K562 (cell line): ENCODE data around the gene MTHFR. TPM values are rescaled to one million over a fixed set of nuclear protein-coding genes. Genes with fewer than 3 reads are reported as not detected.
A peak's percentile ranks its signal among the peaks of the same experiment; 100 is the strongest.

Experiments used
- DNMT1 ChIP-seq: fragments of 450-650 bp; IDR thresholded peaks from 2 replicates; pipeline ENCODE4 v1.6.1; 2016; ENCODE audit warnings: antibody characterized with exemption, mild to moderate bottlenecking
- HDAC6 ChIP-seq: IDR thresholded peaks from 2 replicates; pipeline ENCODE4 v1.6.1; 2012; ENCODE audit warnings: low read depth, mild to moderate bottlenecking, control low read depth, inconsistent platforms, low read length, moderate library complexity
- ILK ChIP-seq: fragments of 450-650 bp; IDR thresholded peaks from 2 replicates; pipeline ENCODE4 v1.6.1; 2016; ENCODE audit warnings: missing genetic modification characterization, low read depth, mild to moderate bottlenecking, missing compliant biosample characterization, moderate library complexity, borderline replicate concordance
- JUN ChIP-seq, 2 experiments: sonication (generic) in 1 of 2; formaldehyde crosslinking in 1 of 2; IDR thresholded peaks; 2 replicates each; pipeline versions ENCODE4 v1.6.1 to v1.8.0; 2012 to 2022; ENCODE audit warnings: borderline replicate concordance in 2 of 2, mild to moderate bottlenecking in 2 of 2, improper control_type of control experiment in 1 of 2, low read depth in 1 of 2, low read length in 1 of 2, missing genetic modification reagents in 1 of 2
- NUFIP1 ChIP-seq: fragments of 450-650 bp; IDR thresholded peaks from 2 replicates; pipeline ENCODE4 v1.6.1; 2018; ENCODE audit not compliant: partially characterized antibody
- OTX1 ChIP-seq: fragments of 450-650 bp; formaldehyde crosslinking; IDR thresholded peaks from 2 replicates; pipeline ENCODE4 v1.4.0; 2022; ENCODE audit warnings: mild to moderate bottlenecking
- PRPF4 ChIP-seq: fragments of 200-400 bp; formaldehyde crosslinking; IDR thresholded peaks from one replicate; pipeline ENCODE4 v1.6.1; 2017; ENCODE audit warnings: low read length, low read depth, mild to moderate bottlenecking; ENCODE audit not compliant: insufficient read depth, poor library complexity, severe bottlenecking
- RBFOX2 ChIP-seq: fragments of 200-400 bp; formaldehyde crosslinking; IDR thresholded peaks from 2 replicates; pipeline ENCODE4 v1.6.1; 2017; ENCODE audit warnings: low read depth, mild to moderate bottlenecking, low read length, moderate library complexity
- RNF2 ChIP-seq: sonication (generic); IDR thresholded peaks from 2 replicates; pipeline ENCODE4 v1.6.1; 2016
- XRCC4 ChIP-seq: IDR thresholded peaks from one replicate; pipeline ENCODE4 v1.6.1; 2011; ENCODE audit not compliant: insufficient read depth, insufficient read length; ENCODE audit errors: extremely low read depth
- polyA plus RNA-seq, 8 experiments: library from polyadenylated mRNA; depleted of rRNA in 4 of 8; stranded (reverse) in 5 of 8; unstranded in 3 of 8; fragments of >200 nt; fragmentation: Nextera tagmentation in 2 of 8; fragmentation: Illumina TruSeq in 1 of 8; extraction: Ambion mirVana in 2 of 8; extraction: Trizol in 1 of 8; gene quantifications; 2 replicates each; pipeline versions ENCODE4 v1.2.1 to v1.2.3, GENCODE V29; 2011 to 2014; ENCODE audit warnings: inconsistent platforms in 1 of 8, missing spikeins in 1 of 8
- total RNA-seq, 7 experiments: library from RNA; depleted of rRNA in 6 of 7; stranded (reverse); fragments of >200 nt in 6 of 7; fragmentation: Illumina TruSeq in 2 of 7; extraction: Trizol in 2 of 7; gene quantifications; 2 replicates each; pipeline versions ENCODE4 v1.2.1 to v1.2.3, GENCODE V29; 2011 to 2021; ENCODE audit warnings: low replicate concordance in 1 of 7
- TF ChIP-seq, protein P1 (sequence below): conservative IDR thresholded peaks from 2 replicates; pipeline ENCODE4 v1.6.1; 2011; ENCODE audit warnings: low read depth, mild to moderate bottlenecking, low read length; ENCODE audit not compliant: control insufficient read depth
- TF ChIP-seq, protein P2 (sequence below): sonication (generic); formaldehyde crosslinking; IDR thresholded peaks from 2 replicates; pipeline ENCODE4 v1.8.1; 2023; ENCODE audit warnings: mild to moderate bottlenecking, missing genetic modification reagents
- TF ChIP-seq, protein P3 (sequence below): fragments of 450-650 bp; IDR thresholded peaks from 2 replicates; pipeline ENCODE4 v1.6.1; 2018; ENCODE audit warnings: mild to moderate bottlenecking, low read depth; ENCODE audit not compliant: partially characterized antibody
- TF ChIP-seq, protein P4 (sequence below): sonication (generic); formaldehyde crosslinking; IDR thresholded peaks from 2 replicates; pipeline ENCODE4 v1.8.0; 2022; ENCODE audit warnings: mild to moderate bottlenecking, missing genetic modification reagents, borderline replicate concordance
- TF ChIP-seq, protein P5 (sequence below): sonication (generic); formaldehyde crosslinking; IDR thresholded peaks from 2 replicates; pipeline ENCODE4 v1.8.1; 2022; ENCODE audit warnings: missing genetic modification reagents
- TF ChIP-seq, protein P6 (sequence below): fragments of 250-450 bp; sonication (Bioruptor Pico); IDR thresholded peaks from 2 replicates; pipeline ENCODE4 v1.5.0; 2021

Gene MTHFR
- total and polyA plus RNA-seq, 9 of the 15 experiments (the other 6 are each of a cell fraction or from before 2014, with no cell fraction given), result 5.0 to 104 (median 62.6) TPM

DNA sequence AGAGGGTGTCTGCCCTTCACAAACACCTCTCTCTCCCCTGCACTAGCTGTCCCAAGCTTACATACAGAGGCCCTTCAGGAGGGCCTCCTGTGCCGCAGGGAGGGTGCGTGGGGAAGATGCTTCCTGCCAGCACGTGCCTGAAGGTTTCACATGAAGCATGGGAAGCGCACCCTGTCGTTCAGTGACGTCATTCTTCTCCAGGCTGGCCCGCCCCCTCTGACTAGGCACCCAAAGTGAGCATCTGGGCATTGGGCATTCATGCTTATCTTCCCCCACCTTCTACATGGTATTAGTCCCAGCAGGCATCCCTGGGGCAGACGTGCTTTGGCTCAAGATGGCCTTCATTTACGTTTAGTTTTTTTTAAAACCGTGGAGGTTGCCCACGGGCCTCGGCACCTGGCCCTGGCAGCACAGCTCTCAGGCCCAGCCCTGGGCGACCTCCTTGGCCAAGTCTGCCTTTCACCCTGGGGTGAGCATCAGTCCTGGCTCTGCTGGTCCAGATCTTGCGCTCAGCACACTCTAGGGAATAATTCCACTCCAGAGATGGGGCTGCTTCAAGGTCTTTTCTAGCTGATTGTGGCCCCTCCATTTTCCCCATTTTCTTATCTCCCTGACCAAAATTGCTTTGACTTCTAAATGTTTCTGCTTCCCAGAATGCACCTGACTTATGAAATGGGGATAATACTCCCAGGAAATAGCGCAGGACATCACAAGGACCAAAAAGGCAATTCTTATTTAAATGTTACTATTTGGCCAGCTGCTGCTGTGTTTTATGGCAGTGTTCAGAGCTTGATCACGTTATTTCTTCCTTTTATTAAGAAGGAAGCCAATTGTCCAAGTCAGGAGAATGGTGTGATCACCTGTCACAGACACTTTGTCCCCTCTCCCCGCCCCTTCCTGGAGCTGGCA lies 35.7 kb upstream of the MTHFR start (continued):
- TF ChIP-seq, protein P1, sequence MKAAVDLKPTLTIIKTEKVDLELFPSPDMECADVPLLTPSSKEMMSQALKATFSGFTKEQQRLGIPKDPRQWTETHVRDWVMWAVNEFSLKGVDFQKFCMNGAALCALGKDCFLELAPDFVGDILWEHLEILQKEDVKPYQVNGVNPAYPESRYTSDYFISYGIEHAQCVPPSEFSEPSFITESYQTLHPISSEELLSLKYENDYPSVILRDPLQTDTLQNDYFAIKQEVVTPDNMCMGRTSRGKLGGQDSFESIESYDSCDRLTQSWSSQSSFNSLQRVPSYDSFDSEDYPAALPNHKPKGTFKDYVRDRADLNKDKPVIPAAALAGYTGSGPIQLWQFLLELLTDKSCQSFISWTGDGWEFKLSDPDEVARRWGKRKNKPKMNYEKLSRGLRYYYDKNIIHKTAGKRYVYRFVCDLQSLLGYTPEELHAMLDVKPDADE, result no peak
- TF ChIP-seq, protein P2, sequence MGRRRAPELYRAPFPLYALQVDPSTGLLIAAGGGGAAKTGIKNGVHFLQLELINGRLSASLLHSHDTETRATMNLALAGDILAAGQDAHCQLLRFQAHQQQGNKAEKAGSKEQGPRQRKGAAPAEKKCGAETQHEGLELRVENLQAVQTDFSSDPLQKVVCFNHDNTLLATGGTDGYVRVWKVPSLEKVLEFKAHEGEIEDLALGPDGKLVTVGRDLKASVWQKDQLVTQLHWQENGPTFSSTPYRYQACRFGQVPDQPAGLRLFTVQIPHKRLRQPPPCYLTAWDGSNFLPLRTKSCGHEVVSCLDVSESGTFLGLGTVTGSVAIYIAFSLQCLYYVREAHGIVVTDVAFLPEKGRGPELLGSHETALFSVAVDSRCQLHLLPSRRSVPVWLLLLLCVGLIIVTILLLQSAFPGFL (CRISPR knock-in tag), result no peak
- no peak for TF ChIP-seq DNMT1
- TF ChIP-seq ILK (tag), result no peak
- TF ChIP-seq HDAC6, result no peak
- TF ChIP-seq, protein P3, sequence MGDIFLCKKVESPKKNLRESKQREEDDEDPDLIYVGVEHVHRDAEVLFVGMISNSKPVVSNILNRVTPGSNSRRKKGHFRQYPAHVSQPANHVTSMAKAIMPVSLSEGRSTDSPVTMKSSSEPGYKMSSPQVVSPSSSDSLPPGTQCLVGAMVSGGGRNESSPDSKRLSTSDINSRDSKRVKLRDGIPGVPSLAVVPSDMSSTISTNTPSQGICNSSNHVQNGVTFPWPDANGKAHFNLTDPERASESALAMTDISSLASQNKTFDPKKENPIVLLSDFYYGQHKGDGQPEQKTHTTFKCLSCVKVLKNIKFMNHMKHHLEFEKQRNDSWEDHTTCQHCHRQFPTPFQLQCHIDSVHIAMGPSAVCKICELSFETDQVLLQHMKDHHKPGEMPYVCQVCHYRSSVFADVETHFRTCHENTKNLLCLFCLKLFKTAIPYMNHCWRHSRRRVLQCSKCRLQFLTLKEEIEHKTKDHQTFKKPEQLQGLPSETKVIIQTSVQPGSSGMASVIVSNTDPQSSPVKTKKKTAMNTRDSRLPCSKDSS, result no peak
- TF ChIP-seq, protein P4, sequence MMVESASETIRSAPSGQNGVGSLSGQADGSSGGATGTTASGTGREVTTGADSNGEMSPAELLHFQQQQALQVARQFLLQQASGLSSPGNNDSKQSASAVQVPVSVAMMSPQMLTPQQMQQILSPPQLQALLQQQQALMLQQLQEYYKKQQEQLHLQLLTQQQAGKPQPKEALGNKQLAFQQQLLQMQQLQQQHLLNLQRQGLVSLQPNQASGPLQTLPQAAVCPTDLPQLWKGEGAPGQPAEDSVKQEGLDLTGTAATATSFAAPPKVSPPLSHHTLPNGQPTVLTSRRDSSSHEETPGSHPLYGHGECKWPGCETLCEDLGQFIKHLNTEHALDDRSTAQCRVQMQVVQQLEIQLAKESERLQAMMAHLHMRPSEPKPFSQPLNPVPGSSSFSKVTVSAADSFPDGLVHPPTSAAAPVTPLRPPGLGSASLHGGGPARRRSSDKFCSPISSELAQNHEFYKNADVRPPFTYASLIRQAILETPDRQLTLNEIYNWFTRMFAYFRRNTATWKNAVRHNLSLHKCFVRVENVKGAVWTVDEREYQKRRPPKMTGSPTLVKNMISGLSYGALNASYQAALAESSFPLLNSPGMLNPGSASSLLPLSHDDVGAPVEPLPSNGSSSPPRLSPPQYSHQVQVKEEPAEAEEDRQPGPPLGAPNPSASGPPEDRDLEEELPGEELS (CRISPR knock-in tag), result no peak
- no peak for TF ChIP-seq JUN (IDR thresholded peaks at IDR 0.05; ENCODE audit: borderline replicate concordance, low read depth, low read length)
- TF ChIP-seq JUN (CRISPR knock-in tag; IDR thresholded peaks at IDR 0.05; ENCODE audit: borderline replicate concordance), result no peak
- TF ChIP-seq PRPF4, result no peak
- TF ChIP-seq, protein P5, sequence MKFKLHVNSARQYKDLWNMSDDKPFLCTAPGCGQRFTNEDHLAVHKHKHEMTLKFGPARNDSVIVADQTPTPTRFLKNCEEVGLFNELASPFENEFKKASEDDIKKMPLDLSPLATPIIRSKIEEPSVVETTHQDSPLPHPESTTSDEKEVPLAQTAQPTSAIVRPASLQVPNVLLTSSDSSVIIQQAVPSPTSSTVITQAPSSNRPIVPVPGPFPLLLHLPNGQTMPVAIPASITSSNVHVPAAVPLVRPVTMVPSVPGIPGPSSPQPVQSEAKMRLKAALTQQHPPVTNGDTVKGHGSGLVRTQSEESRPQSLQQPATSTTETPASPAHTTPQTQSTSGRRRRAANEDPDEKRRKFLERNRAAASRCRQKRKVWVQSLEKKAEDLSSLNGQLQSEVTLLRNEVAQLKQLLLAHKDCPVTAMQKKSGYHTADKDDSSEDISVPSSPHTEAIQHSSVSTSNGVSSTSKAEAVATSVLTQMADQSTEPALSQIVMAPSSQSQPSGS (CRISPR knock-in tag), result peak; percentile 90; the same call in 1 of the 2 replicates
- TF ChIP-seq, protein P6, sequence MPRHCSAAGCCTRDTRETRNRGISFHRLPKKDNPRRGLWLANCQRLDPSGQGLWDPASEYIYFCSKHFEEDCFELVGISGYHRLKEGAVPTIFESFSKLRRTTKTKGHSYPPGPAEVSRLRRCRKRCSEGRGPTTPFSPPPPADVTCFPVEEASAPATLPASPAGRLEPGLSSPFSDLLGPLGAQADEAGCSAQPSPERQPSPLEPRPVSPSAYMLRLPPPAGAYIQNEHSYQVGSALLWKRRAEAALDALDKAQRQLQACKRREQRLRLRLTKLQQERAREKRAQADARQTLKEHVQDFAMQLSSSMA (CRISPR knock-in tag), result no peak
- TF ChIP-seq XRCC4, result no peak
- no peak for TF ChIP-seq OTX1 (CRISPR knock-in tag)
- TF ChIP-seq NUFIP1, result no peak
- no peak for TF ChIP-seq RNF2
- TF ChIP-seq RBFOX2, result 0 out of 2 replicates have a peak, but pooled peaks have one; percentile 29
